Activated CD8-positive, alpha-beta memory T cell treated with anti-CD3 and anti-CD28 coated beads for 36 hours (primary cell): ENCODE results near the gene RIT2. TPM values are rescaled to one million over a fixed set of nuclear protein-coding genes. Genes with fewer than 3 reads are reported as not detected.

Experiments
- CTCF ChIA-PET: fragments of 350-600 bp; sonication (Branson Sonifier 250); formaldehyde crosslinking; loops from one replicate; lab custom pipeline; 2021; ENCODE audit warnings: antibody characterized with exemption; lab: Charles Lee
- POLR2A ChIA-PET: fragments of 350-600 bp; sonication (Branson Sonifier 250); formaldehyde crosslinking; loops from one replicate; lab custom pipeline; 2021; ENCODE audit warnings: antibody characterized with exemption; lab: Charles Lee
- total RNA-seq, 2 experiments: library from RNA; stranded (reverse); gene quantifications; one replicate each; pipeline ENCODE4 v1.2.3, GENCODE V29; 2021

The RIT2 gene
- total RNA-seq, 2 experiments from 2014 or later = not detected

- CTCF ChIA-PET = no interaction called here
Observed at GRCh38 chr18:43093646-43094045, 21.8 kb downstream of the RIT2 start.

GRCh38 chr18:43092539-43092938 lies 22.9 kb downstream of the RIT2 start:
- POLR2A ChIA-PET = no interaction called here
- CTCF ChIA-PET = no interaction called here

More at GRCh38 chr18:43093646-43094045, 21.8 kb downstream of the RIT2 start:
- POLR2A ChIA-PET = no interaction called here

DNA sequence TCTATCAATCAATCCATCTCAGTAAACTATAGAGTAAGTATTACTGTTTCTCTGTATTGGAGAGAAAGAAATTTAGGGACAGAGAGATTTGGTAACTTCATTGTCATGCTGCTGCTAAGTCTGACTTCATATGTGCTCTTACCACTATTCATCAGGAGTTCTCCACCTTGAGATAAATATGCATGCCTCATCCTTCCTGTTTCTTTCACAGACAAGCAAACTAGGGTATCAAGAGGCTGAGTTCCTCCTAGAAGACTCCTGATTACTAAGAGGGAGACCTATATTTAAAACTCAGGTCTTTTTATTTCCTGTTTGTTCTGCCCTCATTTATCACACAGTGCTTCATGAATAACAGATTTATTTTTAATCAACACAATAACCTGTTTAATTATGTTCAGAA lies 34.1 kb downstream of the RIT2 start:
- POLR2A ChIA-PET = no interaction called here
- CTCF ChIA-PET = no interaction called here

DNA sequence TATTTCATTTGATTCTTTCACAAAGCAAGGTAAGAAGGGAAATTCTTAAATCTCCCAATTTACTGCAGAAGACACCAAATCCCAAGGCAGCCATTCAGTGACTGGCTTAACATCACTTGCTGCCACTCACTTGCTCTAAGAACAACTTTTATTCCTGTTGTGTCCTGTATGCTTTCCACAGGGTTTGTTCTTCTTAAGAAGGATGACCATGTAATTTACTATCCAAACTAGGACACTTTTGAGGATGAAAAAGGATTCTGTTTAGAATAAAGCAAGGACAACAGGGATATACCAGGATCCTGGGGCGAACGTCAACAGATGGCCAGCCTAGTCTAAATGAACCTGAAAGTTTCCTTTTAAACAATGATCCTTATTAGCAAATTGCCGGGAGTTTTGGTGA lies 34.8 kb downstream of the RIT2 start:
- CTCF ChIA-PET = no interaction called here
- POLR2A ChIA-PET = no interaction called here

GRCh38 chr18:43079422-43079821 lies 36.1 kb downstream of the RIT2 start:
- ChIA-PET POLR2A (no interaction called here), CTCF (no interaction called here)

GRCh38 chr18:43078478-43079092 lies 36.9 kb downstream of the RIT2 start:
- ChIA-PET CTCF (no interaction called here), POLR2A (no interaction called here)

DNA sequence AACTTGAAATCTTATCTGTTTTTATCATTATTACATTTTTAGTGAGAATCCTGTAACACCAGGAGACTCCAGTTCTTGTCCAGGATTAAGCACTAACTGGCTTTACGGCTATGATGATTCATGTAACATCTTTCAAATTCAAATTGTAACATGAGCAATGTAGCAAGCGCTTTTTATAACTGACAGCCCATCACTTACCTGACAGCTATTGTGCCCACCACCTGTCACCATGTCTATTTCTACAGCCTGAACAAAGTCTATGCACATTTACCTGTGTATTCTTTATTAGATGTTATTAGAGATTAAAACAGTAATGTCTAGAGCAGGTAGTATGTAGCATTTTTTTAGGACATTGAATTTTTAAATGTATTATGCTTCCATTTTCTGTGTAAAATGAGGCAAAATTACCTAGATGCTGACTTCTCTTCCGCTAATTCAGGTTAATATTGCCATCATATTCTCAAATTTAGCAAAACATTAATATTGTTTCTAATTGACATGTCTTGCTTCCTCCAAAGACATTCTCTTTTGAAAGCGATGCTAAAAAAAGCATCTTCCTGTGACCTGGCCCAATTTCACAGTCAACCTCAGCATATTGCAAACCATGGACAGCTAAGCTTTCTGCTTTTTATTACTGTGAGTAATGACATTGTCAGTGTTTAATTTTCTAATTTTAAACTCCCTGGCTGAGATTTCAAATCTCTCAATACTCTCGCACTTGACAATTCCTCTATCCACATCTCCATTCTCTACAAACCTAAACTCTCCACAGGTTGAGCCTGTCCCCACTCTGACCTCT lies 37.8 kb downstream of the RIT2 start:
- CTCF ChIA-PET = no interaction called here
- POLR2A ChIA-PET = interaction anchor here (0.6 kb wide), 1 partner anchor 692 kb away, joined by 7 read pairs; no protein-coding TSS in a partner anchor

DNA sequence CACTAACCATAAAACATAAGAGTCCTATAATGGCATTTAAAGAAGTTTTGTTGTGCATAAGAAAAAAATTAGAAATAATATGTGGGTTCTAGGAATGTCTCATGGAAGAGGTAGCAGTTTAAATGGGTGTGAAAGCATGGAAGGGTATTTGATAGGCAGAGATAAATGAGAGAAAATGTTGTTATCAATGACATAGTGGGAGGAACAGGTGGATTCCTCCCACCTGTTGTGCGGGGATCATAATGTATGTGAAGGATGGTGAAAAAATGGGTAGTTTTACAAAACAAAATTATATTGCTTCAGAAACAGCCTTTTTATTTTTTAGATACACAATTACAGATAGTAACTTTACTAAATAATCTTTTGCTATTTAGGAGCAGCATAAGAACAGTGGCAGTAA lies 41.7 kb downstream of the RIT2 start:
- CTCF ChIA-PET = no interaction called here

GRCh38 chr18:43068781-43069180 lies 46.7 kb downstream of the RIT2 start:
- ChIA-PET POLR2A (no interaction called here), CTCF (no interaction called here)

More for the DNA sequence above, 41.7 kb downstream of the RIT2 start:
- POLR2A ChIA-PET = no interaction called here

DNA sequence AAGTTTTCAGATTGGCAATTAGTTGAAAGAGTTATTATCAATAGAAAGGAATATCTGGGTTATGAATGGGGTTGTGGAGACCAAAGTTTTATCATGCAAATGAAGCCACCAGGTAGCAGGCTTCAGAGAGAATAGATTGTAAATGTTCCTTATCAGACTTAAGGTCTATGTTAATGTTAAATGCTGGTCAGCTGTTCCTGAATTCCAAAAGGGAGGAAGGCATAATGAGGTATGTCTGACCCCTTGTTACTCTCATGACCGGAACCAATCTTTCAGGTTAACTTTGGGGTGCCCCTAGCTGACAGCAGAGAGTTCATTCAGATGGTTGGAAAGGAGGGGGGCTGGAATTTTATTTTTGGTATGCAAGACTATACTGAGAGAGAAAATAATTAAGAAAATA lies 47.9 kb downstream of the RIT2 start:
- POLR2A ChIA-PET = no interaction called here
- CTCF ChIA-PET = no interaction called here

DNA sequence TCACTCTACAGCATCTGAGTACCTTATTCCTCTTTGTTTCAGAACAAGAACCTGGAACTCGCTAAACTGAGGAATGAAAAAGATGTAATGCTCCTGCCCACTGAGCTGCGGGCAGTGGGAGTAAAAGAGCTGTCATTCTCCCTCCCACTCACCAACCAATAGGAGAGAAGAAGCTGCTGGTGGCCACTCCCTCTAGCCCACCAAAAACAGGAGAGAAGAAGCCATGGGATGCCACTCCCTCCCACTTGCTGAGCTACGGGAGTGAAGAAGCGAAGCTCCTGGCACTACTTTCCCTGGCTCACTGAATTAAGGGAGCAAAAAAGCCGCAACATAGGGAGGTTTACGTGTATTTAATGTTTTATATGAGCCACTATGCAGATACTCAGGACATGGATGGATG lies 53.7 kb downstream of the RIT2 start:
- POLR2A ChIA-PET = no interaction called here
- CTCF ChIA-PET = no interaction called here

- CTCF ChIA-PET = no interaction called here
- POLR2A ChIA-PET = no interaction called here
Observed at GRCh38 chr18:43061318-43061717, 54.2 kb downstream of the RIT2 start.

DNA sequence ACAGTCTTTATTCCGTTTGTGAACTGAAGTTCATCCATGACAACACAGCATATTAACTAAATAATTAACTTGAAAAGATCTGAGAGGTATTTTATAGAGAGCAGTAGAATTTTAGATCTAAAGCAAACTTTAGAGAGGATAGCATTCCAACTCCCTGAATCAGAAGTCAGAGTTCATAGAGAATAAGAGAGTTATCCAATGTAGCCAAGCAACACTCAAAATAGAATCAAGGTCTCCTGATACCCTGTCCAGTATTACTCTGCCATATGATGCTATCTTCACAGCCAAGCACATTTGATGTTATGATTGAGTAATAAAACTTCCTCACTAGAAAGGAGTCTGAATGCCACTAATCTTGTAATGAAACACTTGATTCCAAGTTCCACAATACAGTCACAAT lies 55.5 kb downstream of the RIT2 start:
- ChIA-PET CTCF (no interaction called here), POLR2A (no interaction called here)

DNA sequence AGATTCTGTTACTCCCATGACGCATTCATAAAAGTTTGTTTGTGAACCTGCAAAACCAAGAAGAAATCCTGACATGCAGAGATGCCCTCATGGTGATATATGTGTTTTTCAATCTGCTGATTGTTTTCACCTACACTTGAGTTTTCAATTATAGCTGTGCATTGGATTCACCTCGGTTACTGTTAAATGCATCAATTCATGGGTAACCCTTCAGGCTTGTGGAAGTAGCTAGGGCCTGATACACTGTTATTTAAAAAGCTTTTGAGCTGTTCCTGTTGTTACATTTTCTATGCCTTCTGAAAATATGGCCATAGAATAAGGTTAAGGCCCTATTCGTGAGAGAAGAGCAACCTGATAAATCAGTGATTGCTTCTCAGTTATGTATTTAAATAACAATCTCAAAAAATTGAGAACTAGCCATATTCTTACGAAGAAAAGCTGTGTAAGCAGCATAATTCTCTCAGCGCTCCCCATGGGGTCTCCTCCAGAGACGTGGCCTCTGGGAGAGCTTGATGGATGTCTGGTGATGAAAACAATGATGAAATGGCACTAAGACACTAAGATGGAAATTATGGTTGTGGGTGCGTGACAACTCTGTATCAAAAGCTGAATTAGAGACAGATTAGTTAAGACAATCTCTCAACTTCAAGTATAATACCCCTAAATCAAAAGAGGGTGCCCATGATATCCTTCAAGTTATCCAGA lies 60.5 kb downstream of the RIT2 start:
- POLR2A ChIA-PET = no interaction called here
- CTCF ChIA-PET = no interaction called here

DNA sequence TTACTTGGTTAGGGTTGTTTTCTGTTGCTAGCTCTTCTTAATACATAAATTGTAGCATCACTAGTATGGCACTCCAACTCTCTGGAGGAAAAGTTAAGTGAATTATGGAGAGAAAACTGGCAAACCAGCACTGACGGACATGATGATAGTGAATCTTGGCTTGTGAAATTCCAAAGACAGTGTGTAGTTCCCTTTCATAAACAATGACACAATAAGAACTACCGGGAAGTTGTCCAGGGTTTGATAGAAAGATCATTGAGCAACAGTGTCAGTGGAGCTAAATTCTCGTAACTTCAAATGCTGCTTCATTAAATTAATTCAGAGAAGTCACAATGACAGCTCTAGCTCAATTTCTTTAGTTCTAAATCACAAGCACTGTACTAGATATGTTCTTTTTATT lies 66.5 kb downstream of the RIT2 start:
- CTCF ChIA-PET = no interaction called here
- POLR2A ChIA-PET = no interaction called here

DNA sequence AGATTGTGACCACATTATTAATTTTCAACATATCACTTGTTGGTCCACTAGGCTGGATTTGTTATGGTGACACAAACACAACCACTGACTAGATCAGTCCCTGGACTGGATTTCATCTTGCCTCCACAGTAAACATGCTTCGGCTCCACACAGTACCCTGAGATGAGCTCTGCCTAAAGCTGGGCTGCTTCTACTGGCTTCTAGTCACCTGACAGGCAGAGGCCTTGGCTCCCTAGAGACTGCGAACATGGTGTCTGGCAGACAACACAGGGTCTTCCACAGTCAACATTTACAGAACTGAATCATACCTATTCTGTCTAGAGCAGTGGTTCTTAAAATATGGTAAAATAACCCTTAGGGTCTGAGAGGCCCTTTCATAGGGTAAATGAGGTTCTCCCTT lies 69.2 kb downstream of the RIT2 start:
- CTCF ChIA-PET = no interaction called here
- POLR2A ChIA-PET = no interaction called here

DNA sequence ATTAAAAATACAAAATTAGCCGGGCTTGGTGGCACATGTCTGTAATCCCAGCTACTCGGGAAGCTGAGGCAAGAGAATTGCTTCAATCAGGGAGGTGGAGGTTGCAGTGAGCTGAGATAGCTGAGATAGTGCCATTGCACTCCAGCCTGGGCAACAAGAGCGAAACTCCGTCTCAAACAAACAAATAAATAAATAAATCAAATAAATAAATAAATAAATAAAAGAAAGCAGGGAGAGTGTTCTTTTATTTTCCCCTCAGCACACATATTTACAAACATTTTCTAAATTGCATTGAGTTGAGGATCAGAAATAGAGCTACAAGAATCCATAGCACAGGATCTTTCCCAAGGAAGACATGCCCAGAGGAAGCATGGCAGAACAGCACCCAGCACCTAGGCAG lies 71.9 kb downstream of the RIT2 start:
- CTCF ChIA-PET = no interaction called here
- POLR2A ChIA-PET = no interaction called here

GRCh38 chr18:43040281-43040680 lies 75.2 kb downstream of the RIT2 start:
- ChIA-PET POLR2A (no interaction called here), CTCF (no interaction called here)

GRCh38 chr18:43034683-43035500 lies 80.6 kb downstream of the RIT2 start:
- ChIA-PET POLR2A (no interaction called here), CTCF (no interaction called here)

DNA sequence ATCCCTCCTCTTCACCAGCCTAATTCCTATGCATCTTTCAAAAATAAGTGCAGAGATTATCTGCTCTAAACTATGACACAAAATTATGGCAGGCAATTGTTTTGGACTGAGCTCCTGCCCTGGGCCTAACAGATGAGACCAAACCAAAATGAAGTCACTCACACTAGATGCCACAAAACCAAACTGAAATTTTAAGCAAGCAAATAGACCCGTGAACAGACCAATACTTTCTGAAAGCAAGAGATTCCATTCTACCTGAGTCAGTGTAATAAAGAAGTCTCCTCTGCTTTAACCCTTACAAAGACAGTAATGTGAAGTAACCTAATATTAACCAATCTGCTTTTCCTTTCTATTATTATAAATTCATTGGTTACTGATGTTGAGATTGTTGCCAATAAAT lies 84.3 kb downstream of the RIT2 start:
- ChIA-PET CTCF (no interaction called here), POLR2A (no interaction called here)
